MM.1S (cell line): ENCODE measurements around the gene KAT6B.

Source experiments
- DNase-seq: peaks from one replicate; pipeline ENCODE4 v3.0.0-alpha.2; 2015
- H2AFZ ChIP-seq: fragments of 300-600 bp; sonication (generic); 2 replicates; pipeline ENCODE4 v1.6.0; 2016; ENCODE audit warnings: antibody characterized with exemption, low read length
- H3F3A ChIP-seq: fragments of 300-600 bp; sonication (generic); 2 replicates; pipeline ENCODE4 v1.6.1; 2016; ENCODE audit warnings: mild to moderate bottlenecking, antibody characterized with exemption, low read length, moderate library complexity, mixed read lengths; ENCODE audit not compliant: insufficient read depth
- H3K27ac ChIP-seq: fragments of 300-600 bp; sonication (generic); 2 replicates; pipeline ENCODE4 v1.5.1; 2016; ENCODE audit warnings: mild to moderate bottlenecking, low read length
- H3K27me3 ChIP-seq: fragments of 300-600 bp; sonication (generic); replicated peaks from 2 replicates; pipeline ENCODE4 v1.6.0; 2016; ENCODE audit warnings: low read length; ENCODE audit not compliant: insufficient read depth
- H3K36me3 ChIP-seq: fragments of 300-600 bp; sonication (generic); replicated peaks from 2 replicates; pipeline ENCODE4 v1.6.1; 2016; ENCODE audit warnings: mild to moderate bottlenecking, low read length, mixed read lengths; ENCODE audit not compliant: insufficient read depth
- H3K4me1 ChIP-seq: fragments of 300-600 bp; sonication (generic); 2 replicates; pipeline ENCODE4 v1.6.1; 2016; ENCODE audit warnings: low read length, mixed read lengths
- H3K4me2 ChIP-seq: fragments of 300-600 bp; sonication (generic); 2 replicates; pipeline ENCODE4 v1.6.0; 2016; ENCODE audit warnings: low read depth, low read length
- H3K4me3 ChIP-seq: fragments of 300-600 bp; sonication (generic); 2 replicates; pipeline ENCODE4 v1.5.1; 2016; ENCODE audit warnings: low read length, mixed read lengths
- H3K79me2 ChIP-seq: fragments of 300-600 bp; sonication (generic); 2 replicates; pipeline ENCODE4 v1.6.1; 2016; ENCODE audit warnings: mixed run types, low read length, mixed read lengths
- H3K9ac ChIP-seq: fragments of 300-600 bp; sonication (generic); 2 replicates; pipeline ENCODE4 v1.6.1; 2016; ENCODE audit warnings: low read length, mixed read lengths
- H3K9me2 ChIP-seq: fragments of 300-600 bp; sonication (generic); replicated peaks from 2 replicates; pipeline ENCODE4 v1.6.1; 2016; ENCODE audit warnings: mild to moderate bottlenecking, low read length, mixed read lengths; ENCODE audit not compliant: insufficient read depth
- H3K9me3 ChIP-seq: fragments of 300-600 bp; sonication (generic); replicated peaks from 2 replicates; pipeline ENCODE4 v1.6.1; 2016; ENCODE audit warnings: mild to moderate bottlenecking, low read length, mixed read lengths; ENCODE audit not compliant: insufficient read depth
- H4K20me1 ChIP-seq: fragments of 300-600 bp; sonication (generic); 2 replicates; pipeline ENCODE4 v1.6.1; 2016; ENCODE audit warnings: mild to moderate bottlenecking, low read length, moderate library complexity, mixed read lengths; ENCODE audit not compliant: insufficient read depth
- CTCF ChIP-seq: fragments of 300-600 bp; sonication (generic); IDR thresholded peaks from 2 replicates; pipeline ENCODE4 v1.5.1; 2016; ENCODE audit warnings: antibody characterized with exemption, low read length, mixed read lengths
- EZH2 ChIP-seq: fragments of 300-600 bp; sonication (generic); optimal IDR thresholded peaks from 2 replicates; pipeline ENCODE3; 2017; ENCODE audit warnings: low read depth, mild to moderate bottlenecking, antibody characterized with exemption, low read length, mixed read lengths
- EZH2phosphoT487 ChIP-seq: fragments of 300-600 bp; sonication (generic); IDR thresholded peaks from 2 replicates; pipeline ENCODE4 v1.6.1; 2018; ENCODE audit warnings: antibody characterized with exemption, low read length

Gene KAT6B

GRCh38 chr10:75002351-75002725 is 175.9 kb downstream of the KAT6B start:
- Histone ChIP-seq H4K20me1 (no peaks in the 10 kb centered on the region), H3K9me2 (no peaks in the 10 kb centered on the region), H3K9ac (no peak overlapping the region), H2AFZ (no peak overlapping the region), H3F3A (peaks cover 17% of the 10 kb centered on the region), H3K36me3 (no peaks in the 10 kb centered on the region), H3K27me3 (no peaks in the 10 kb centered on the region), H3K4me2 (no peak overlapping the region), H3K27ac (no peak overlapping the region), H3K4me1 (peaks cover 33% of the 10 kb centered on the region), H3K4me3 (no peak overlapping the region), H3K79me2 (0 out of 2 replicates have a peak, but pooled peaks cover 3% of the 10 kb centered on the region), H3K9me3 (no peaks in the 10 kb centered on the region)
- no peak for DNase-seq
- no peak for TF ChIP-seq CTCF
- no peak for TF ChIP-seq EZH2phosphoT487
- no peak for TF ChIP-seq EZH2

GRCh38 chr10:75002967-75003594 is 176.7 kb downstream of the KAT6B start:
- Histone ChIP-seq H3K4me3 (no peak overlapping the region), H2AFZ (no peak overlapping the region), H3K79me2 (0 out of 2 replicates have a peak, but pooled peaks cover 3% of the 10 kb centered on the region), H4K20me1 (no peaks in the 10 kb centered on the region), H3K9me2 (no peaks in the 10 kb centered on the region), H3K36me3 (no peaks in the 10 kb centered on the region), H3K9me3 (no peaks in the 10 kb centered on the region), H3K9ac (no peak overlapping the region), H3K27me3 (no peaks in the 10 kb centered on the region), H3K4me1 (peaks cover 40% of the 10 kb centered on the region), H3K27ac (no peak overlapping the region), H3K4me2 (no peak overlapping the region), H3F3A (peaks cover 22% of the 10 kb centered on the region)
- TF ChIP-seq CTCF, result no peak
- TF ChIP-seq EZH2phosphoT487, result no peak
- TF ChIP-seq EZH2, result no peak
- no peak for DNase-seq

DNA sequence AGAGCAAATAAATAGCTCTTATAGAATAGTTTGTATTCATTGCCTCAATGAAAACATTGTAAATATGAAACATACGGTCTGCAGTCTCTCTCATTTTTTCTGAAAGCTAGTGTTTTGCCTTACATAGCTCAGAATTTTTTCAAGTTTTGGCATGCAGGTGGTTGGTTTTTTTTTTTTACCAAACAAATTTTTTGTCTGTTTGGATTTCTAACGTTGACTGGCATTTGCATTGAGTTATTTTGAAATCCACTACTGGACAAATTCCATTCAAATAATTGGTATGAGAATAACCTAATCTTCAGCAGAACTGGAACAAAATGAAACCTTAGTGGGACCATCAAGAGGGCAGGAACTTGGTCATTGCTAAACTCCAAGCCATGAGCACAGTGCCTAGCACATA is 177.5 kb downstream of the KAT6B start:
- no peaks in the 10 kb centered on the region for H3K27me3 ChIP-seq

More for the DNA sequence above, 177.5 kb downstream of the KAT6B start:
- no peaks in the 10 kb centered on the region for H3K36me3 ChIP-seq
- H3K4me2 ChIP-seq, result no peak overlapping the region
- H3K9me2 ChIP-seq, result no peaks in the 10 kb centered on the region
- no peak for DNase-seq
- H2AFZ ChIP-seq, result no peak overlapping the region
- TF ChIP-seq EZH2phosphoT487, result no peak
- TF ChIP-seq EZH2, result no peak
- no peak for TF ChIP-seq CTCF
- 0 out of 2 replicates have a peak, but pooled peaks cover 3% of the 10 kb centered on the region for H3K79me2 ChIP-seq
- peaks cover 22% of the 10 kb centered on the region for H3F3A ChIP-seq
- no peaks in the 10 kb centered on the region for H4K20me1 ChIP-seq
- H3K27ac ChIP-seq, result no peak overlapping the region
- H3K4me3 ChIP-seq, result no peak overlapping the region
- H3K9ac ChIP-seq, result no peak overlapping the region
- no peaks in the 10 kb centered on the region for H3K9me3 ChIP-seq
- H3K4me1 ChIP-seq, result peaks cover 43% of the 10 kb centered on the region
